B cell (primary cell): ENCODE results near the gene CACNA1G.

Experiments used
- EZH2 ChIP-seq: IDR thresholded peaks from 2 replicates; pipeline ENCODE4 v1.6.1; 2012; ENCODE audit warnings: borderline replicate concordance, low read depth, mild to moderate bottlenecking, moderate library complexity, low read length; ENCODE audit not compliant: insufficient read depth, poor library complexity, severe bottlenecking
- TF ChIP-seq, protein P1 (sequence below): fragments of 200-600 bp; IDR thresholded peaks from one replicate; pipeline ENCODE4 v1.8.0; 2022; ENCODE audit warnings: antibody characterized with exemption, mild to moderate bottlenecking

DNA sequence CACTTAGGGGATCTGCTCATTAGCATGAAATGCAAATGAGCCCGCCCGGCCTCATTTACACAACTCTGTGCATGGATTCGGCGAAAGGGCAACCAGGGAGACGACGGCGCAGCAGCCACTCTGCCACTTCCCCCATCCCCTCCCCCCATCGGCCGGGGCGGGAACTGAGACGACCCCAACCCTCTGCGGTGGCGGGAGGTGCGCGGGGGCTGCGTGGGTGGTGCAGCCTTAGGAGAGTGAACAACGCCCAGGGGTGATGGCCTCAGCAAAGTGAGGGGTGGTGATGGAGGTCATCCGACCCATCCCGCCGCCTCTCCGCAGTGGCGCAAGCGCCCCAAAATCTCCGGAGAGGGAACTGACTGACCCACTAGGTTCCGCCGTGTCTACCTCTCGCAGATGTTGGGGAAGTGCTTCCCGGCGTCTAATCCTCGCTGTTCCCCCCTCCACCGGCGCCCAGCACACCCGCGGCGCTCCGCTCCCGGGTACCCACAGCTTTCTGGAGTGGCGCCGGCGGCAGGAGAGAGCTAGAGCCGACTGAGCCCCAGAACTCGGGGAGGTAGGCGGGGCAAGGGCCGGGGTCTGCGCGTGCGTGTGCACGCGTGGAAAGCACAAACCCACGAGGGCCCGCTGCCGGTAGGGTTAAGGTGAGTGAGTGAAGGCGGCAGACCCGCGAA is 1.4 kb upstream of the CACNA1G start:
- TF ChIP-seq, protein P1, sequence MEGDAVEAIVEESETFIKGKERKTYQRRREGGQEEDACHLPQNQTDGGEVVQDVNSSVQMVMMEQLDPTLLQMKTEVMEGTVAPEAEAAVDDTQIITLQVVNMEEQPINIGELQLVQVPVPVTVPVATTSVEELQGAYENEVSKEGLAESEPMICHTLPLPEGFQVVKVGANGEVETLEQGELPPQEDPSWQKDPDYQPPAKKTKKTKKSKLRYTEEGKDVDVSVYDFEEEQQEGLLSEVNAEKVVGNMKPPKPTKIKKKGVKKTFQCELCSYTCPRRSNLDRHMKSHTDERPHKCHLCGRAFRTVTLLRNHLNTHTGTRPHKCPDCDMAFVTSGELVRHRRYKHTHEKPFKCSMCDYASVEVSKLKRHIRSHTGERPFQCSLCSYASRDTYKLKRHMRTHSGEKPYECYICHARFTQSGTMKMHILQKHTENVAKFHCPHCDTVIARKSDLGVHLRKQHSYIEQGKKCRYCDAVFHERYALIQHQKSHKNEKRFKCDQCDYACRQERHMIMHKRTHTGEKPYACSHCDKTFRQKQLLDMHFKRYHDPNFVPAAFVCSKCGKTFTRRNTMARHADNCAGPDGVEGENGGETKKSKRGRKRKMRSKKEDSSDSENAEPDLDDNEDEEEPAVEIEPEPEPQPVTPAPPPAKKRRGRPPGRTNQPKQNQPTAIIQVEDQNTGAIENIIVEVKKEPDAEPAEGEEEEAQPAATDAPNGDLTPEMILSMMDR = no peak
- TF ChIP-seq EZH2 = peak; percentile 52
